Measurements from ENCODE around the gene CD163L1. TPM values are rescaled to one million over a fixed set of nuclear protein-coding genes. Genes with fewer than 3 reads are reported as not detected.

The CD163L1 gene
- total RNA-seq, 1 experiment from 2014 or later = 13.4 TPM

GRCh38 chr12:7483343-7483742 is 39.4 kb upstream of the CD163L1 start:
- Mint-ChIP-seq H3K4me3 (ENCODE audit: low read depth, unreplicated experiment) (no peak overlapping the region), H3K9me3 (ENCODE audit: low read depth, unreplicated experiment) (no peaks in the 10 kb centered on the region), H3K27me3 (ENCODE audit: unreplicated experiment) (no peaks in the 10 kb centered on the region), H3K4me1 (ENCODE audit: low read depth, unreplicated experiment) (peaks cover 7% of the 10 kb centered on the region), H3K36me3 (ENCODE audit: insufficient read depth, unreplicated experiment) (no peaks in the 10 kb centered on the region), H3K27ac (ENCODE audit: unreplicated experiment) (no peak overlapping the region)
- intact Hi-C loops (cut with micrococcal nuclease; ENCODE audit: unreplicated experiment) = no loop called here
- TF ChIP-seq CTCF (IDR thresholded peaks at IDR 0.05; ENCODE audit: unreplicated experiment) = no peak
- CTCF ChIA-PET = no interaction called here
- no TSS peak for BruUV-seq (replicated peaks)
- DNase-seq = no peak

GRCh38 chr12:7479771-7480170 is 35.8 kb upstream of the CD163L1 start:
- TF ChIP-seq CTCF (IDR thresholded peaks at IDR 0.05; ENCODE audit: unreplicated experiment) = no peak
- Mint-ChIP-seq H3K27ac (ENCODE audit: unreplicated experiment) (no peak overlapping the region), H3K27me3 (ENCODE audit: unreplicated experiment) (no peaks in the 10 kb centered on the region), H3K4me1 (ENCODE audit: low read depth, unreplicated experiment) (peaks cover 7% of the 10 kb centered on the region), H3K4me3 (ENCODE audit: low read depth, unreplicated experiment) (no peak overlapping the region), H3K9me3 (ENCODE audit: low read depth, unreplicated experiment) (no peaks in the 10 kb centered on the region), H3K36me3 (ENCODE audit: insufficient read depth, unreplicated experiment) (no peaks in the 10 kb centered on the region)
- DNase-seq = no peak
- CTCF ChIA-PET = no interaction called here
- BruUV-seq (replicated peaks) = no TSS peak
- intact Hi-C loops (cut with micrococcal nuclease; ENCODE audit: unreplicated experiment) = no loop called here

GRCh38 chr12:7472060-7472459 is 28.1 kb upstream of the CD163L1 start:
- intact Hi-C loops (cut with micrococcal nuclease; ENCODE audit: unreplicated experiment) = no loop called here
- DNase-seq = no peak
- H3K9me3 Mint-ChIP-seq (ENCODE audit: low read depth, unreplicated experiment) = peaks cover 10% of the 10 kb centered on the region
- CTCF ChIA-PET = no interaction called here
- no TSS peak for BruUV-seq (replicated peaks)
- H3K36me3 Mint-ChIP-seq (ENCODE audit: insufficient read depth, unreplicated experiment) = no peaks in the 10 kb centered on the region
- H3K4me3 Mint-ChIP-seq (ENCODE audit: low read depth, unreplicated experiment) = no peak overlapping the region
- no peaks in the 10 kb centered on the region for H3K4me1 Mint-ChIP-seq (ENCODE audit: low read depth, unreplicated experiment)
- H3K27ac Mint-ChIP-seq (ENCODE audit: unreplicated experiment) = no peak overlapping the region
- H3K27me3 Mint-ChIP-seq (ENCODE audit: unreplicated experiment) = peaks cover 22% of the 10 kb centered on the region
- no peak for TF ChIP-seq CTCF (IDR thresholded peaks at IDR 0.05; ENCODE audit: unreplicated experiment)

GRCh38 chr12:7460375-7461259 is 16.7 kb upstream of the CD163L1 start:
- DNase-seq = peak; percentile 66
- intact Hi-C loops (cut with micrococcal nuclease; ENCODE audit: unreplicated experiment) = loop anchor here (1.0 to 2.0 kb wide), 3 partner anchors 86 to 241 kb away; no protein-coding TSS in a partner anchor
- H3K4me3 Mint-ChIP-seq (ENCODE audit: low read depth, unreplicated experiment) = no peak overlapping the region
- H3K9me3 Mint-ChIP-seq (ENCODE audit: low read depth, unreplicated experiment) = no peaks in the 10 kb centered on the region
- H3K27me3 Mint-ChIP-seq (ENCODE audit: unreplicated experiment) = no peaks in the 10 kb centered on the region
- peak; percentile 88 for TF ChIP-seq CTCF (IDR thresholded peaks at IDR 0.05; ENCODE audit: unreplicated experiment)
- no peaks in the 10 kb centered on the region for H3K4me1 Mint-ChIP-seq (ENCODE audit: low read depth, unreplicated experiment)
- no peak overlapping the region for H3K27ac Mint-ChIP-seq (ENCODE audit: unreplicated experiment)
- CTCF ChIA-PET = no interaction called here
- no peaks in the 10 kb centered on the region for H3K36me3 Mint-ChIP-seq (ENCODE audit: insufficient read depth, unreplicated experiment)
- BruUV-seq (replicated peaks) = no TSS peak

Data from Calu3 (cell line).